ENCODE data around the gene PCGF1.
A peak's percentile ranks its signal among the peaks of the same experiment; 100 is the strongest.
"Not testable (repeated sequence)": the region's sequence is repeated elsewhere in the genome, so short reads cannot be mapped to it uniquely, and the experiment has no call there.

The PCGF1 gene

GRCh38 chr2:74488643-74489481 lies 18.6 kb downstream of the PCGF1 start:
- Histone ChIP-seq H3K27me3 (ENCODE audit: control insufficient read depth, insufficient read depth, low read length) (no peaks in the 10 kb centered on the region), H3K4me2 (ENCODE audit: low read length) (no peak overlapping the region), H3K27ac (no peak overlapping the region), H3K4me1 (no peaks in the 10 kb centered on the region), H3K9me3 (ENCODE audit: control insufficient read depth, low read length) (no peaks in the 10 kb centered on the region), H2AFZ (no peak overlapping the region), H3K4me3 (ENCODE audit: low read depth, low read length) (no peak overlapping the region), H3K9ac (no peak overlapping the region), H3K36me3 (ENCODE audit: control insufficient read depth, insufficient read depth, low read length) (no peaks in the 10 kb centered on the region), H3K79me2 (peaks cover 8% of the 10 kb centered on the region)
- no peak for TF ChIP-seq CTCF (IDR thresholded peaks at IDR 0.05)

GRCh38 chr2:74486141-74486540 lies 21.4 kb downstream of the PCGF1 start:
- Histone ChIP-seq H3K79me2 (peaks cover 17% of the 10 kb centered on the region), H3K4me1 (no peaks in the 10 kb centered on the region), H3K4me2 (ENCODE audit: low read length) (no peak overlapping the region), H3K27me3 (ENCODE audit: control insufficient read depth, insufficient read depth, low read length) (no peaks in the 10 kb centered on the region), H3K9ac (no peak overlapping the region), H2AFZ (no peak overlapping the region), H3K36me3 (ENCODE audit: control insufficient read depth, insufficient read depth, low read length) (no peaks in the 10 kb centered on the region), H3K27ac (no peak overlapping the region), H3K9me3 (ENCODE audit: control insufficient read depth, low read length) (no peaks in the 10 kb centered on the region), H3K4me3 (ENCODE audit: low read depth, low read length) (no peak overlapping the region)
- TF ChIP-seq CTCF (IDR thresholded peaks at IDR 0.05), result no peak

GRCh38 chr2:74483675-74484164 lies 23.8 kb downstream of the PCGF1 start:
- H3K79me2 ChIP-seq, result peaks cover 20% of the 10 kb centered on the region
- H3K4me2 ChIP-seq (ENCODE audit: low read length), result peak overlapping the region; percentile 97
- H3K9ac ChIP-seq; H3K27ac ChIP-seq; H3K9me3 ChIP-seq (ENCODE audit: control insufficient read depth, low read length); H3K36me3 ChIP-seq (ENCODE audit: control insufficient read depth, insufficient read depth, low read length); H3K4me1 ChIP-seq; H3K27me3 ChIP-seq (ENCODE audit: control insufficient read depth, insufficient read depth, low read length): not testable (repeated sequence)
- peak overlapping the region; percentile 79 for H2AFZ ChIP-seq
- H3K4me3 ChIP-seq (ENCODE audit: low read depth, low read length), result peak overlapping the region; percentile 94

DNA sequence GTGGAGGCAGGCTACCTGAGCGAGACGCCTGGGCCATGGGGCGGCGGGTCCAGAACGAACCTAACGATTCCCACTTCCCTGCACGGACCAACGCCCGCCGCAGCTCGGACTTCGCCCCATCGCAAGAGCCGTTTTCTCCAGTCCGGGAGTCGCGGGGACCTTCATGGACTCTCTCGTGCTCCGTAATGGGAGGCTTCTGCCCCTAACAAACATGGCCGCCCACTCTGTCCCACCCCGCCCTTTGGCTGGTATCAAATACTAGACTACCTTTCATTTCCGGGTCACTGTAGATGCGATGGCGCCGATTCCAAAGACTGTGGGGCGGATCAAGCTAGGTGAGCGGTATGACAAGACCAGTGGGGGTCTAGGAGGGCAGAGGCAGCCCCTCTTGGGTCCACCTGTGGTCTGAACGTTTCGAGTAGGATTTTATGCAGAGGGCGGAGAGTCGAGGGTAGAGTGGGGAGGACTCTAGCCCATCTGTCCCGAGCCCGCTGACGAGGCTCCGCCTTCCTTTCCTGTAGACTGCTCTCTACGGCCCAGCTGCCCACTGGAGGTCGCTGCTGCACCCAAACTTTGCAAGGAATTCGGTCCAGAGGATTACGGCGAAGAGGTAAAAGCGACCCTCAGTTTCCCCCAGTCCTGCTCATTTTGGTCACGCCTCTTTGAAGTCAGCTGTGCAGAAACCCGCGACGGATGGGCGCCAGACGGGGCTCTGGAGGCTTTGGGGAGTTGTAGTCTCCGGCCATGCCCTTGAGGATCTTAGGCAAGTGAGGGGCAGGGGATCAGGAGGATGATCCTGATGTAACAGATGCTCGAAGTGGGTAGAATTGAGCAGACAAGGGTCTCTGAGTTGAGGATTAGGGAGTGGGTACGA lies 24.5 kb downstream of the PCGF1 start, which contains the start of the genes CCDC142 and TTC31:
Gene CCDC142 (minus strand): TSS at position 198 of the 874 bp plus-strand sequence. CDS start 161 bp downstream, at position 37.
Gene TTC31 (plus strand): TSS at position 281 of the 874 bp plus-strand sequence. CDS start 15 bp downstream, at position 296.
- Histone ChIP-seq H3K4me2 (ENCODE audit: low read length) (peak within 1 kb of the TSS; percentile 97), H3K9me3 (ENCODE audit: control insufficient read depth, low read length) (no peaks in the 10 kb centered on the region), H3K9ac (peak within 1 kb of the TSS; percentile 1), H3K36me3 (ENCODE audit: control insufficient read depth, insufficient read depth, low read length) (no peaks in the 10 kb centered on the region), H3K27me3 (ENCODE audit: control insufficient read depth, insufficient read depth, low read length) (no peaks in the 10 kb centered on the region), H3K27ac (peak within 1 kb of the TSS; percentile 83), H3K4me3 (ENCODE audit: low read depth, low read length) (peak within 1 kb of the TSS; percentile 94), H2AFZ (peak within 1 kb of the TSS; percentile 79), H3K4me1 (no peaks in the 10 kb centered on the region), H3K79me2 (peaks cover 20% of the 10 kb centered on the region)
- TF ChIP-seq CTCF (IDR thresholded peaks at IDR 0.05), result peak; percentile 93
